HCT116 (cell line): ENCODE measurements around the gene SMOC1. TPM values are rescaled to one million over a fixed set of nuclear protein-coding genes. Genes with fewer than 3 reads are reported as not detected.

Experiments
- ATAC-seq: fragments of 200-7000 bp; cut with Tn5 transposase; 2 replicates; pipeline ENCODE4 v1.9.1; 2020; ENCODE audit warnings: mild to moderate bottlenecking, moderate library complexity
- BruUV-seq: library from RNA; stranded (reverse); fragments of 400-500 nt; replicated peaks from 2 replicates; lab custom pipeline; 2021; lab: Mats Ljungman, UMichigan
- CTCF ChIA-PET: fragments of 300-600 bp; sonication (Branson Sonifier 250); formaldehyde crosslinking; loops from one replicate; lab custom pipeline; 2021; ENCODE audit warnings: antibody characterized with exemption; lab: Charles Lee
- POLR2A ChIA-PET: fragments of 300-600, 350-600 bp; sonication (Branson Sonifier 250); formaldehyde crosslinking; loops from one replicate; lab custom pipeline; 2021; ENCODE audit warnings: antibody characterized with exemption; lab: Charles Lee
- RAD21 ChIA-PET, 2 experiments: fragments of 300-600 bp; sonication (Branson Sonifier 250); formaldehyde crosslinking; loops; one replicate each; lab custom pipeline; 2023; ENCODE audit warnings: low total read pairs in 2 of 2; ENCODE audit not compliant: uncharacterized antibody in 2 of 2, unreplicated experiment in 2 of 2, low non-redundant PET in 1 of 2; lab: Charles Lee
- DNase-seq: peaks from one replicate; pipeline ENCODE4 v3.0.0-alpha.2; 2010; ENCODE audit warnings: low read depth, low spot score
- H2AFZ ChIP-seq: fragments of 200-600 bp; shearing (Covaris generic), sonication (generic); 2 replicates; pipeline ENCODE4 v1.6.1; 2017; ENCODE audit warnings: low read depth, mixed run types, mixed read lengths, antibody characterized with exemption, low read length; ENCODE audit not compliant: poor library complexity, severe bottlenecking
- H3K27ac ChIP-seq: 2 replicates; pipeline ENCODE4 v1.5.1; 2012; ENCODE audit warnings: low read depth, low read length
- H3K27me3 ChIP-seq: fragments of 200-600 bp; sonication (generic); 2 replicates; pipeline ENCODE4 v1.6.1; 2016; ENCODE audit warnings: mixed run types, low read length, mixed read lengths; ENCODE audit not compliant: insufficient read depth
- H3K36me3 ChIP-seq, 2 experiments: fragments of 200-500 bp in 1 of 2; fragments of 200-600 bp in 1 of 2; sonication (Bioruptor generic) in 1 of 2; sonication (generic) in 1 of 2; 2 replicates each; pipeline versions ENCODE4 v1.5.1 to v1.6.1; 2014 to 2016; ENCODE audit warnings: low read length in 2 of 2, inconsistent platforms in 1 of 2, mixed read lengths in 1 of 2, mixed run types in 1 of 2; ENCODE audit not compliant: insufficient read depth in 2 of 2, control insufficient read depth in 1 of 2
- H3K4me1 ChIP-seq, 2 experiments: fragments of 200-600 bp in 1 of 2; sonication (generic) in 1 of 2; 2 replicates each; pipeline versions ENCODE4 v1.5.1 to v1.6.1; 2012 to 2017; ENCODE audit warnings: low read length in 2 of 2, inconsistent platforms in 1 of 2, mild to moderate bottlenecking in 1 of 2, mixed read lengths in 1 of 2, mixed run types in 1 of 2, moderate library complexity in 1 of 2; ENCODE audit not compliant: insufficient read depth in 2 of 2, control insufficient read depth in 1 of 2
- H3K4me2 ChIP-seq: fragments of 200-600 bp; sonication (generic); 2 replicates; pipeline ENCODE4 v1.6.1; 2017; ENCODE audit warnings: mixed run types, low read length, mixed read lengths
- H3K4me3 ChIP-seq, 2 experiments: fragments of 200-600 bp in 1 of 2; sonication (generic) in 1 of 2; replicated peaks in 1 of 2; 2 replicates each; pipeline ENCODE4 v1.5.1; 2011 to 2016; ENCODE audit warnings: low read length in 2 of 2, control low read depth in 1 of 2, low read depth in 1 of 2, mild to moderate bottlenecking in 1 of 2, mixed read lengths in 1 of 2, mixed run types in 1 of 2
- H3K79me2 ChIP-seq: fragments of 200-600 bp; sonication (generic); 2 replicates; pipeline ENCODE4 v1.6.1; 2017; ENCODE audit warnings: mild to moderate bottlenecking, mixed run types, low read length, moderate library complexity, mixed read lengths; ENCODE audit not compliant: insufficient read depth
- H3K9ac ChIP-seq: fragments of 200-600 bp; sonication (generic); 2 replicates; pipeline ENCODE4 v1.6.1; 2016; ENCODE audit warnings: low read length, mixed read lengths
- H3K9me2 ChIP-seq: fragments of 200-600 bp; sonication (generic), shearing (Covaris generic); 2 replicates; pipeline ENCODE4 v1.6.1; 2017; ENCODE audit warnings: mixed run types, mild to moderate bottlenecking, moderate library complexity; ENCODE audit not compliant: insufficient read depth
- H3K9me3 ChIP-seq, 2 experiments: fragments of 200-500 bp in 1 of 2; fragments of 200-600 bp in 1 of 2; sonication (Bioruptor generic) in 1 of 2; sonication (generic) in 1 of 2; 2 replicates each; pipeline ENCODE4 v1.6.1; 2014 to 2017; ENCODE audit warnings: low read length in 2 of 2, mixed read lengths in 2 of 2, inconsistent platforms in 1 of 2, low read depth in 1 of 2, mild to moderate bottlenecking in 1 of 2, mixed run types in 1 of 2, moderate library complexity in 1 of 2; ENCODE audit not compliant: control insufficient read depth in 1 of 2, insufficient read depth in 1 of 2
- H4K20me1 ChIP-seq: fragments of 200-600 bp; sonication (generic), shearing (Covaris generic); 2 replicates; pipeline ENCODE4 v1.6.1; 2017; ENCODE audit warnings: mixed run types, mild to moderate bottlenecking, moderate library complexity; ENCODE audit not compliant: insufficient read depth
- CTCF ChIP-seq, 3 experiments: fragments of 200-600 bp in 1 of 3; sonication (generic) in 1 of 3; IDR thresholded peaks in 2 of 3; conservative IDR thresholded peaks in 1 of 3; 2 replicates each; pipeline ENCODE4 v1.5.1; 2012 to 2017; ENCODE audit warnings: low read depth in 2 of 3, low read length in 2 of 3, antibody characterized with exemption in 1 of 3, borderline replicate concordance in 1 of 3, control low read depth in 1 of 3, mild to moderate bottlenecking in 1 of 3, mixed read lengths in 1 of 3, mixed run types in 1 of 3, moderate library complexity in 1 of 3; ENCODE audit not compliant: insufficient read depth in 1 of 3
- EGR1 ChIP-seq: IDR thresholded peaks from 2 replicates; pipeline ENCODE4 v1.6.1; 2012; ENCODE audit warnings: low read depth
- RAD21 ChIP-seq: IDR thresholded peaks from 2 replicates; pipeline ENCODE4 v1.6.1; 2012; ENCODE audit warnings: low read depth, mild to moderate bottlenecking
- YY1 ChIP-seq: IDR thresholded peaks from 2 replicates; pipeline ENCODE4 v1.6.1; 2011; ENCODE audit warnings: low read length, low read depth, moderate library complexity, mild to moderate bottlenecking; ENCODE audit not compliant: insufficient replicate concordance; ENCODE audit errors: extremely low read depth
- ZBTB33 ChIP-seq: IDR thresholded peaks from 2 replicates; pipeline ENCODE4 v1.6.1; 2011; ENCODE audit warnings: mild to moderate bottlenecking, low read length, moderate library complexity; ENCODE audit not compliant: insufficient replicate concordance; ENCODE audit errors: extremely low read depth
- intact Hi-C: fragments of 100-400 bp; cut with micrococcal nuclease; formaldehyde crosslinking; loops from 2 replicates; pipeline ENCODE4 v1.10.0; 2022
- total RNA-seq: library from RNA; stranded (reverse); gene quantifications from one replicate; pipeline ENCODE4 v1.2.1, GENCODE V29; 2021; ENCODE audit not compliant: unreplicated experiment

Gene SMOC1
- total RNA-seq, 1 experiment from 2014 or later = not detected

GRCh38 chr14:70013271-70013873 is 134.2 kb downstream of the SMOC1 start:
- no peak overlapping the region for H3K4me2 ChIP-seq
- intact Hi-C loops = loop anchor here (1.0 kb wide), 1 partner anchor 136 kb away; no protein-coding TSS in a partner anchor
- RAD21 ChIA-PET = no interaction called here
- H3K27me3 ChIP-seq = no peaks in the 10 kb centered on the region
- peak; percentile 23 for DNase-seq
- CTCF ChIA-PET = interaction anchor here (0.9 to 1.4 kb wide), 5 partner anchors 15 to 137 kb away, joined by 3 to 4 read pairs (median 3); no protein-coding TSS in a partner anchor
- H3K79me2 ChIP-seq = no peaks in the 10 kb centered on the region
- H3K9ac ChIP-seq = no peak overlapping the region
- ATAC-seq = peak; percentile 91
- BruUV-seq = no TSS peak
- H3K9me2 ChIP-seq = no peaks in the 10 kb centered on the region
- no peaks in the 10 kb centered on the region for H3K36me3 ChIP-seq
- no peaks in the 10 kb centered on the region for H3K4me1 ChIP-seq
- no peak overlapping the region for H3K4me3 ChIP-seq
- POLR2A ChIA-PET = no interaction called here
- no peaks in the 10 kb centered on the region for H4K20me1 ChIP-seq
- peak; percentile 39 for TF ChIP-seq YY1
- peak; percentile 55 for TF ChIP-seq RAD21
- TF ChIP-seq CTCF (IDR thresholded peaks at IDR 0.05 in 2 of 3, conservative IDR thresholded peaks at IDR 0.05 in 1 of 3; ENCODE audit: borderline replicate concordance in 1 of 3, insufficient read depth in 1 of 3, low read depth in 2 of 3, low read length in 2 of 3) = peak; percentile 58 to 94 (median 93); a peak in 5 of 6 replicates
- no peak for TF ChIP-seq EGR1
- no peak for TF ChIP-seq ZBTB33
- H3K27ac ChIP-seq = no peak overlapping the region
- H2AFZ ChIP-seq = peak overlapping the region; percentile 78
- H3K9me3 ChIP-seq = no peaks in the 10 kb centered on the region
